Muscle layer of colon (tissue), 2 donors: ENCODE data around the gene TULP4.
"Not testable (repeated sequence)": the region's sequence is repeated elsewhere in the genome, so short reads cannot be mapped to it uniquely, and the experiment has no call there.

Experiments used
- H3K27ac ChIP-seq: one replicate; pipeline ENCODE4 v1.7.0; 2013; ENCODE audit warnings: low read depth, mild to moderate bottlenecking, low read length, moderate library complexity
- H3K27me3 ChIP-seq, 2 donors: one replicate each; pipeline ENCODE4 v1.7.0; 2013; ENCODE audit warnings: low read length in 2 of 2, mild to moderate bottlenecking in 2 of 2; ENCODE audit not compliant: insufficient read depth in 2 of 2, control insufficient read depth in 1 of 2
- H3K36me3 ChIP-seq: one replicate; pipeline ENCODE4 v1.7.0; 2013; ENCODE audit warnings: mild to moderate bottlenecking, low read length; ENCODE audit not compliant: insufficient read depth
- H3K4me1 ChIP-seq: one replicate; pipeline ENCODE4 v1.7.0; 2013; ENCODE audit warnings: mild to moderate bottlenecking, low read length; ENCODE audit not compliant: insufficient read depth
- H3K4me3 ChIP-seq, 2 donors: one replicate each; pipeline ENCODE4 v1.7.0; 2013; ENCODE audit warnings: low read length in 2 of 2, low read depth in 1 of 2, mild to moderate bottlenecking in 1 of 2, moderate library complexity in 1 of 2
- H3K9ac ChIP-seq: one replicate; pipeline ENCODE4 v1.7.0; 2013; ENCODE audit warnings: low read length
- H3K9me3 ChIP-seq: one replicate; pipeline ENCODE4 v1.7.0; 2013; ENCODE audit warnings: mild to moderate bottlenecking, low read length
- donor health status: abdominal sarcoma.
- donor health status: Adenocarcinoma of cecum.

Gene TULP4

GRCh38 chr6:158545043-158545966 lies 233.0 kb downstream of the TULP4 start:
- no peaks in the 10 kb centered on the region for H3K36me3 ChIP-seq
- H3K27me3 ChIP-seq, result no peaks in the 10 kb centered on the region
- no peaks in the 10 kb centered on the region for H3K9me3 ChIP-seq
- no peak overlapping the region for H3K27ac ChIP-seq
- no peak overlapping the region for H3K9ac ChIP-seq
- no peaks in the 10 kb centered on the region for H3K4me1 ChIP-seq
- H3K4me3 ChIP-seq, result no peak overlapping the region

GRCh38 chr6:158548418-158549161 lies 236.3 kb downstream of the TULP4 start:
- no peaks in the 10 kb centered on the region for H3K9me3 ChIP-seq
- no peak overlapping the region for H3K27ac ChIP-seq
- H3K4me3 ChIP-seq, result no peak overlapping the region
- H3K4me1 ChIP-seq, result no peaks in the 10 kb centered on the region
- H3K36me3 ChIP-seq, result no peaks in the 10 kb centered on the region
- H3K27me3 ChIP-seq, result no peaks in the 10 kb centered on the region
- H3K9ac ChIP-seq, result no peak overlapping the region

GRCh38 chr6:158552055-158552795 lies 240.0 kb downstream of the TULP4 start:
- Histone ChIP-seq H3K36me3 (no peaks in the 10 kb centered on the region), H3K27ac (no peak overlapping the region)

DNA sequence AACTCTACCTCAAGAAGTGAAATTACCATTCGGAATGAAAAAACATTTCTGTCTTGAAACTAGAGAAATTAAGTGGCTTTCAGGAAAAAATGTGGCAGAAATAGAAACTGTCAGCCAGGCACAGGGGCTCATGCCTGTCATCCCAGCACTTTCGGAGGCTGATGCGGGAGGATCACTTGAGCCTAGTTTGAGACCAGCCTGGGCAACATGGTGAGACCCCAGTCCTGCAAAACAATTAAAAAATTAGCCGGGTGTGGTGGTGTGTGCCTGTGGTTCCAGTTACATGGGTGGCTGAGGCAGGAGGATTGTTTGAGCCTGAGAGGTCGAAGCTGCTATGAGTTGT lies 240.5 kb downstream of the TULP4 start:
- no peaks in the 10 kb centered on the region for H3K9me3 ChIP-seq
- no peaks in the 10 kb centered on the region for H3K4me1 ChIP-seq
- no peaks in the 10 kb centered on the region for H3K36me3 ChIP-seq
- no peak overlapping the region for H3K4me3 ChIP-seq
- no peaks in the 10 kb centered on the region for H3K27me3 ChIP-seq
- no peak overlapping the region for H3K9ac ChIP-seq
- H3K27ac ChIP-seq, result no peak overlapping the region

More at GRCh38 chr6:158552055-158552795, 240.0 kb downstream of the TULP4 start:
- Histone ChIP-seq H3K9me3 (no peaks in the 10 kb centered on the region), H3K4me1 (no peaks in the 10 kb centered on the region), H3K9ac (no peak overlapping the region), H3K4me3 (no peak overlapping the region), H3K27me3 (no peaks in the 10 kb centered on the region)

- Histone ChIP-seq H3K27ac (no peak overlapping the region), H3K27me3 (no peaks in the 10 kb centered on the region), H3K9ac (no peak overlapping the region), H3K4me3 (no peak overlapping the region), H3K9me3 (no peaks in the 10 kb centered on the region), H3K36me3 (no peaks in the 10 kb centered on the region), H3K4me1 (peaks cover 5% of the 10 kb centered on the region)
Observed at GRCh38 chr6:158554611-158555361, 242.5 kb downstream of the TULP4 start.

- no peak overlapping the region for H3K27ac ChIP-seq
Observed at GRCh38 chr6:158556113-158556512, 243.8 kb downstream of the TULP4 start.

GRCh38 chr6:158557110-158557509 lies 244.8 kb downstream of the TULP4 start:
- H3K9me3 ChIP-seq, result not testable (repeated sequence)

More at GRCh38 chr6:158556113-158556512, 243.8 kb downstream of the TULP4 start:
- H3K9me3 ChIP-seq, result no peaks in the 10 kb centered on the region
- H3K9ac ChIP-seq, result no peak overlapping the region
- H3K27me3 ChIP-seq, result no peaks in the 10 kb centered on the region
- no peak overlapping the region for H3K4me3 ChIP-seq
- H3K36me3 ChIP-seq, result no peaks in the 10 kb centered on the region
- peaks cover 10% of the 10 kb centered on the region for H3K4me1 ChIP-seq

GRCh38 chr6:158557927-158558326 lies 245.7 kb downstream of the TULP4 start:
- Histone ChIP-seq H3K27me3 (no peaks in the 10 kb centered on the region), H3K27ac (no peak overlapping the region), H3K4me3 (no peak overlapping the region), H3K9me3 (no peaks in the 10 kb centered on the region), H3K9ac (no peak overlapping the region), H3K36me3 (no peaks in the 10 kb centered on the region), H3K4me1 (peaks cover 18% of the 10 kb centered on the region)

More at GRCh38 chr6:158557110-158557509, 244.8 kb downstream of the TULP4 start:
- not testable (repeated sequence) for H3K27ac ChIP-seq, H3K36me3 ChIP-seq, H3K27me3 ChIP-seq, H3K9ac ChIP-seq, H3K4me3 ChIP-seq
- H3K4me1 ChIP-seq, result peaks cover 18% of the 10 kb centered on the region

- peaks cover 18% of the 10 kb centered on the region for H3K4me1 ChIP-seq
- H3K9me3 ChIP-seq, result no peaks in the 10 kb centered on the region
- H3K4me3 ChIP-seq, result no peak overlapping the region
- H3K27ac ChIP-seq, result peak overlapping the region; percentile 76
- H3K27me3 ChIP-seq, result no peaks in the 10 kb centered on the region
- H3K9ac ChIP-seq, result no peak overlapping the region
- no peaks in the 10 kb centered on the region for H3K36me3 ChIP-seq
Observed at GRCh38 chr6:158558415-158559306, 246.4 kb downstream of the TULP4 start.

- H3K9me3 ChIP-seq, result no peaks in the 10 kb centered on the region
- peak overlapping the region; percentile 76 for H3K27ac ChIP-seq
- peak overlapping the region; percentile 87 to 88 for H3K4me3 ChIP-seq
- H3K27me3 ChIP-seq, result no peaks in the 10 kb centered on the region
- peak overlapping the region; percentile 56 for H3K9ac ChIP-seq
- H3K4me1 ChIP-seq, result peaks cover 18% of the 10 kb centered on the region
- H3K36me3 ChIP-seq, result no peaks in the 10 kb centered on the region
Observed at GRCh38 chr6:158559338-158559894, 247.2 kb downstream of the TULP4 start.
